ENCODE results near the gene CHAF1A.

GRCh38 chr19:4393947-4394590, 8.4 kb upstream of the CHAF1A start:
- TF ChIP-seq CTCF (IDR thresholded peaks at IDR 0.05) (no peak), POLR2A (IDR thresholded peaks at IDR 0.05) (no peak), POLR2AphosphoS5 (IDR thresholded peaks at IDR 0.05) (no peak)

All from breast epithelium (tissue), 3 donors.